ENCODE results near the gene TMEM266. TPM values are rescaled to one million over a fixed set of nuclear protein-coding genes. Genes with fewer than 3 reads are reported as not detected.
"Not testable (repeated sequence)": the region's sequence is repeated elsewhere in the genome, so short reads cannot be mapped to it uniquely, and the experiment has no call there.

Gene TMEM266, protein sequence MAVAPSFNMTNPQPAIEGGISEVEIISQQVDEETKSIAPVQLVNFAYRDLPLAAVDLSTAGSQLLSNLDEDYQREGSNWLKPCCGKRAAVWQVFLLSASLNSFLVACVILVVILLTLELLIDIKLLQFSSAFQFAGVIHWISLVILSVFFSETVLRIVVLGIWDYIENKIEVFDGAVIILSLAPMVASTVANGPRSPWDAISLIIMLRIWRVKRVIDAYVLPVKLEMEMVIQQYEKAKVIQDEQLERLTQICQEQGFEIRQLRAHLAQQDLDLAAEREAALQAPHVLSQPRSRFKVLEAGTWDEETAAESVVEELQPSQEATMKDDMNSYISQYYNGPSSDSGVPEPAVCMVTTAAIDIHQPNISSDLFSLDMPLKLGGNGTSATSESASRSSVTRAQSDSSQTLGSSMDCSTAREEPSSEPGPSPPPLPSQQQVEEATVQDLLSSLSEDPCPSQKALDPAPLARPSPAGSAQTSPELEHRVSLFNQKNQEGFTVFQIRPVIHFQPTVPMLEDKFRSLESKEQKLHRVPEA
- total RNA-seq (0.25 TPM), polyA plus RNA-seq (under 1 TPM; 0.08 to 0.22 (median 0.16) TPM)

DNA sequence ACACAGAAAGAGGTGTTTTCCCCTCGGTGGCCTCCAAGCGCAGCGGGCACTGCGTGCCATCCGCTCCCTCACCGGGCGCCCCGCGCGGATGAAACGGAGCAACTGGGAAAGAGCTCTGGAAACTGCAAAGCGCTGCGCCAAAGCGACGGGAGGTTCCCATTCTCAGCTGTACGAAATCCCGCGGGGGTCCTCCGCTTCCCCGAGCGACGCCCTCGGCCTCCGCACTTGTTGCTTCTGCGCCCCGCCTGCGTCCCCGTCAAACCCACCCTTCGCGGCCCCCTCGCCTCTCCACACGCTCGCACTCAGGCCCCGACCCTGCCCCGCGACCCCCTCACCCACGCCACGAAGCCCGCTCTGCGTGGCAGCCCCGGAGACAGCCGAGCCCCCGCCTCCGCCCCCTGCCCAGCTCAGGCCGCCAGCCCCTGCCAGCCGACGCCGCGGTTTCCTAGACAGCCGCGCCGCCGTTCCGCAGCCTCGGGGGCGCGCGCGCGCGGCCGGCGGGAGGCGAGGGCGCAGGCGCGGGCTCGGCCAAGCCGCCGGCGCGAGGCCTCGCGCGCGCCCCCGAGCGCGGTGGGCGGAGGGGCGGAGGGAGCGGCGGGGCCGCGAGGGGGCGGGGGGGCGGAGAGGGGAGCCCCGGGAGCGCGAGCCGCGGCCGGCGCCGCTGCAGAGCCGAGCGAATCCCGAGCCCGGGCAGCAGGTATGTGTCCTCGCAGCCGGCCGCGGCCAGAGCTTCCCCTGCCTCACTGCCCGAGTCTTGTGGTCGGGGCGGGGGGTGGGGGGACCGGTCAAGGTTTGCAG, at the start of gene TMEM266:
Gene TMEM266 (plus strand): TSS at position 666 of the 798 bp plus-strand sequence. CDS start 74,279 bp downstream, outside the sequence.
- H3K36me3 ChIP-seq (ENCODE audit: control insufficient read depth, insufficient read depth, low read length): no peaks in the 10 kb centered on the region
- H3K36me3 Mint-ChIP-seq: no peaks in the 10 kb centered on the region
- peaks cover 0 to 2% (median 0%) of the 10 kb centered on the region in 7 donors for H3K9me3 Mint-ChIP-seq
- H3K27ac Mint-ChIP-seq: no peak within 1 kb of the TSS
- H3K4me1 ChIP-seq (ENCODE audit: control insufficient read depth, insufficient read depth, low read length, poor library complexity, severe bottlenecking): peaks cover 12% of the 10 kb centered on the region
- H3K4me3 ChIP-seq (ENCODE audit: low read depth, low read length): peak within 1 kb of the TSS; percentile 32
- peaks cover 63% of the 10 kb centered on the region for H3K27me3 ChIP-seq (ENCODE audit: control insufficient read depth, insufficient read depth, low read length)
- H3K27me3 Mint-ChIP-seq: peaks cover 79% of the 10 kb centered on the region
- H3K9me3 ChIP-seq (ENCODE audit: control insufficient read depth in 2 of 2, low read length in 2 of 2): no peaks in the 10 kb centered on the region
- H3K4me3 Mint-ChIP-seq: peak within 1 kb of the TSS; percentile 74 to 86 (median 83)
- ATAC-seq (ENCODE audit: low read depth in 2 of 2): no peak
- H3K4me1 Mint-ChIP-seq: peaks cover 0 to 24% (median 16%) of the 10 kb centered on the region in 4 donors
- no peak within 1 kb of the TSS for H3K27ac ChIP-seq (ENCODE audit: insufficient read depth, low read length, poor library complexity, severe bottlenecking)
- no peak for DNase-seq

DNA sequence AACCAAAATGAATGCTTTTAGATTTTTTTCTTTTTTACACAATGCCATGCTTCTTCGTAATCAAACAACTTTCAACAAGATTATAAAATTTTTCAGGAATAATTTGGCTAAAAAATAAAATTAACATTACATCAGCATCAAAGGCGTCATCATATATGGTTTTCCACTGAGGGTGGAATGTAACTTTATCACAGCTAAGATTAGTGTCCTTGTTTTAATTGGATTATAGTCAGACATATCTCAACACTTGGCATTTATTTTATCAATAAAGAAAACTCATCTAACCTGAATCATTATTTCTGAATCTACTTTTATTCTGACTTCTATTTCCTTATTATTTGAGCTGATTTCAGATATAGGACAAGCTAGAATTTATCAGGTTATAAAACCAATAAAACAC, 49.2 kb upstream of the TMEM266 start:
- Histone ChIP-seq H3K36me3 (ENCODE audit: control insufficient read depth, insufficient read depth, low read length) (no peaks in the 10 kb centered on the region), H3K27ac (ENCODE audit: insufficient read depth, low read length, poor library complexity, severe bottlenecking) (no peak overlapping the region), H3K4me1 (ENCODE audit: control insufficient read depth, insufficient read depth, low read length, poor library complexity, severe bottlenecking) (no peaks in the 10 kb centered on the region), H3K27me3 (ENCODE audit: control insufficient read depth, insufficient read depth, low read length) (peaks cover 14% of the 10 kb centered on the region), H3K4me3 (ENCODE audit: low read depth, low read length) (no peak overlapping the region), H3K9me3 (ENCODE audit: control insufficient read depth in 2 of 2, low read length in 2 of 2) (no peaks in the 10 kb centered on the region)
- Mint-ChIP-seq H3K27ac (no peak overlapping the region), H3K9me3 (peaks cover 0 to 13% (median 4%) of the 10 kb centered on the region in 7 donors), H3K4me1 (peaks cover 0 to 5% (median under 1%) of the 10 kb centered on the region in 4 donors), H3K27me3 (peaks cover 31% of the 10 kb centered on the region), H3K4me3 (no peak overlapping the region), H3K36me3 (no peaks in the 10 kb centered on the region)
- ATAC-seq (ENCODE audit: low read depth in 2 of 2): no peak
- no peak for DNase-seq

DNA sequence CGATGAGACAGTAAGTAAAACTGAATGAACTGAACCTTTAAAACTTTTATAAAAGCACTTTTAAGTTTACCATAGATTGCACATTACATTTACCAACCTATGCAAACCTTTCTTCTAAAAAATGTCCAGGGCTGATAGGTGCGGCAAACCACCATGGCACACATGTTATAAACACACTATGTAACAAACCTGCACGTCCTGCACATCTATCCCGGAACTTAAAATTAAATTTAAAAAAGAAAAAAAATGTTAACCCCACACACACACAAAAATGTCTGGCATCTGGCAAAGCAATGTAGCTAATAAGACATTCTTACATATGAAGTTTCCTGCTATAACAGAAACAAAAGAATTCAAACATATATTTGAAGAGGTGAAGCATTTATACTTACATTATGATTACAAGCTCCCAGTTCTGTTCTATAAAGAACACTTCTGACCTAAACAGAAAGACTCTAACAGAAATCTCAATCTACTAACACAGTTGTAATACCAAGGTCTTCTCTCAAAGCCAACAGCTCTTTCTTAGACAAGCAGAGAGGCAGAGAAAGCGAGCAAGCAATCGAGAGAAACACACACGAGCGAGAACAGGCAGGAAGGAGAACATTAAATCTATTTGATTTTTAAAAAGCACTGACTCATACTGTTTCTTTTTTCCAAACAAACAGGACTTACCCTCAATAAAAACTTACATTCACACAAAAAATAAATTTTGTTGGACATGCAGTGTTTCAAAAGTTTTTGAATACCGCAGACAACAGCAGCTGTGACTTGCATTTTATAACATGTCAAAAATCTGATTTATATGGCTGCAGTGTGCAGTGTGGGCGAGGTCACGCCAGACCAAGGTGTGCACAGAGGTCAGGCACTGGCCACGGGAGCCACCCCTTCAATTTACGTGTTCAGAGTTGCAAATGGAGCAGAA, 47.9 kb upstream of the TMEM266 start, which contains the start of gene NRG4:
Gene NRG4 (minus strand): TSS at position 798 of the 925 bp plus-strand sequence. CDS start 1,194 bp downstream, outside the sequence.
- no peaks in the 10 kb centered on the region for H3K36me3 ChIP-seq (ENCODE audit: control insufficient read depth, insufficient read depth, low read length)
- ATAC-seq (ENCODE audit: low read depth in 2 of 2): no peak
- no peak within 1 kb of the TSS for H3K4me3 ChIP-seq (ENCODE audit: low read depth, low read length)
- no peaks in the 10 kb centered on the region for H3K9me3 ChIP-seq (ENCODE audit: control insufficient read depth in 2 of 2, low read length in 2 of 2)
- H3K4me1 ChIP-seq (ENCODE audit: control insufficient read depth, insufficient read depth, low read length, poor library complexity, severe bottlenecking): no peaks in the 10 kb centered on the region
- peaks cover 39% of the 10 kb centered on the region for H3K27me3 Mint-ChIP-seq
- H3K27me3 ChIP-seq (ENCODE audit: control insufficient read depth, insufficient read depth, low read length): peaks cover 10% of the 10 kb centered on the region
- H3K4me3 Mint-ChIP-seq: peak within 1 kb of the TSS in 1 of 4 donors; percentile 13
- H3K4me1 Mint-ChIP-seq: peaks cover 0 to 5% (median under 1%) of the 10 kb centered on the region in 4 donors
- H3K27ac ChIP-seq (ENCODE audit: insufficient read depth, low read length, poor library complexity, severe bottlenecking): no peak within 1 kb of the TSS
- DNase-seq: no peak
- peaks cover 0 to 23% (median 4%) of the 10 kb centered on the region in 7 donors for H3K9me3 Mint-ChIP-seq
- H3K27ac Mint-ChIP-seq: no peak within 1 kb of the TSS
- peaks cover 5% of the 10 kb centered on the region for H3K36me3 Mint-ChIP-seq

DNA sequence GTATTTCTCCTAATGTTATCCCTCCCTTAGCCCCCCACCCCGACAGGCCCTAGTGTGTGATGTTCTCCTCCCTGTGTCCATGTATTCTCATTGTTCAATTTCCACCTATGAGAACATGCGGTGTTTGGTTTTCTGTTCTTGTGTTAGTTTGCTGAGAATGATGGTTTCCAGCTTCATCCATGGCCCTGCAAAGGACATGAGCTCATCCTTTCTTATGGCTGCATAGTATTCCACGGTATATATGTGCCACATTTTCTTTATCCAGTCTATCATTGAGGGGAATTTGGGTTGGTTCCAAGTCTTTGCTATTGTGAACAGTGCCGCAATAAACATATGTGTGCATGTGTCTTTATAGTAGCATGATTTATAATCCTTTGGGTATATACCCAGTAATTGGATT, 46.3 kb upstream of the TMEM266 start:
- H3K4me1 ChIP-seq (ENCODE audit: control insufficient read depth, insufficient read depth, low read length, poor library complexity, severe bottlenecking); H3K27ac ChIP-seq (ENCODE audit: insufficient read depth, low read length, poor library complexity, severe bottlenecking); H3K27ac Mint-ChIP-seq; DNase-seq; ATAC-seq (ENCODE audit: low read depth in 2 of 2); H3K4me3 ChIP-seq (ENCODE audit: low read depth, low read length); H3K36me3 ChIP-seq (ENCODE audit: control insufficient read depth, insufficient read depth, low read length); H3K36me3 Mint-ChIP-seq; H3K27me3 ChIP-seq (ENCODE audit: control insufficient read depth, insufficient read depth, low read length); H3K4me1 Mint-ChIP-seq; H3K9me3 ChIP-seq (ENCODE audit: control insufficient read depth in 2 of 2, low read length in 2 of 2); H3K4me3 Mint-ChIP-seq: not testable (repeated sequence)
- Mint-ChIP-seq H3K27me3 (peaks cover 39% of the 10 kb centered on the region), H3K9me3 (peaks cover 0 to 36% (median 6%) of the 10 kb centered on the region in 7 donors)

DNA sequence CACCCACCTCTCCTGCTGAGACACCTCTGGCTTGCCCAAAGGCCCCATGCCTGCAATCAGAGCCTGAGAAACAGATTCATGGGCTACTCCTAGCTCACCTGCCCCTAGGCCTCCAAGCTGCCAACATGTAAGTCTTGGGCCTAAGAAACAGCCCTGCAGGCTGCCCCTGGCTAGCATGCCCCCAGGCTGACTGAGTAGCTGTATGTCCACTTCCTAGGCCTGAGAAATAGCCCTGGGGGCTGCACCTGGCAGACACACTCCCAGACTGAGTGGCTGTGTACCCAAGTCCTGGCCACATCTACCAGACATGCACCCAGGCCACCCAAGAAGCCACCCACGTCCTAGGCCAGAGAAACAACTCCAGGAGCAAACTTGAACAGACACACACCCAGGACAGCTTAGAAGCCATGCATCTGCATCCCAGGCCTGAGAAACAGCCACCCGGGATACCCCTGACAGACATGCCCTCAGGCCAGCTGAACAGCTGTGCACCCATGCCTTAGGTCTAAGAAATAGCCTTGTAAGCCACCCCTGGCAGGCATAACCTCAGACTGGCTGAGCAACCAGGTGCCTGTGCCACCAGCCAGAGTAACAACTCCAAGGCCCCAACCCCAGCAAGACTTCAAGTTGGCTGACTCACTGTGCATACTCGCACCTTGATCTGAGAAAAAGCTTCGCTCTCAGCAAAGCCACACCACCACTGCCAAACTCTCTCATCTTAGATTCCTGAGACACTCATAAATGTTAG, 35.6 kb upstream of the TMEM266 start:
- ATAC-seq (ENCODE audit: low read depth in 2 of 2): no peak
- H3K4me1 ChIP-seq (ENCODE audit: control insufficient read depth, insufficient read depth, low read length, poor library complexity, severe bottlenecking): no peaks in the 10 kb centered on the region
- peaks cover 12 to 13% of the 10 kb centered on the region in 2 experiments for H3K9me3 ChIP-seq (ENCODE audit: control insufficient read depth in 2 of 2, low read length in 2 of 2)
- H3K36me3 ChIP-seq (ENCODE audit: control insufficient read depth, insufficient read depth, low read length): no peaks in the 10 kb centered on the region
- Mint-ChIP-seq H3K4me3 (no peak overlapping the region), H3K27ac (no peak overlapping the region), H3K9me3 (peaks cover 0 to 20% (median 10%) of the 10 kb centered on the region in 7 donors), H3K4me1 (no peaks in the 10 kb centered on the region), H3K36me3 (no peaks in the 10 kb centered on the region), H3K27me3 (peaks cover 25% of the 10 kb centered on the region)
- no peak overlapping the region for H3K4me3 ChIP-seq (ENCODE audit: low read depth, low read length)
- no peak overlapping the region for H3K27ac ChIP-seq (ENCODE audit: insufficient read depth, low read length, poor library complexity, severe bottlenecking)
- no peak for DNase-seq
- peaks cover 22% of the 10 kb centered on the region for H3K27me3 ChIP-seq (ENCODE audit: control insufficient read depth, insufficient read depth, low read length)

DNA sequence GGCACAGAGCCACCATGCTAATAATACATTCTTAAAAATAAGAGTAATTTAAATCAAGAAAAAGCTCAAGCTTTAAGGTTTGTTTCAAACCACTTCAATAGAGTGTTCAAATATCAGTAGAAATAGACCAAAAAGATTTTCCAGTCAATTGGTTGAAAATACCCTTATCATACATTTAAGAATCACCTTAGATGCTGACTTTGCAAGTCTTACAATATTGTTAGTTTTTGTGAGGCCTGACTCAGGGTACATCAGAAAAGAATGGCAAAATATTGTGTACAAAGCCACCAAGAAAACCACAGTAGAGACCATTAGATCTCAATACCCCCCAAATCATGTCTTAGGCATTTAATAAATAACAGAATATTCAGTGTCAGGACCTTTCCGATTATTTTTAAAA, 27.7 kb upstream of the TMEM266 start:
- Mint-ChIP-seq H3K4me1 (no peaks in the 10 kb centered on the region), H3K4me3 (no peak overlapping the region), H3K27me3 (peaks cover 58% of the 10 kb centered on the region), H3K9me3 (peaks cover 0 to 4% (median 1%) of the 10 kb centered on the region in 7 donors), H3K27ac (no peak overlapping the region), H3K36me3 (no peaks in the 10 kb centered on the region)
- Histone ChIP-seq H3K36me3 (ENCODE audit: control insufficient read depth, insufficient read depth, low read length) (no peaks in the 10 kb centered on the region), H3K27ac (ENCODE audit: insufficient read depth, low read length, poor library complexity, severe bottlenecking) (no peak overlapping the region), H3K27me3 (ENCODE audit: control insufficient read depth, insufficient read depth, low read length) (peaks cover 12% of the 10 kb centered on the region), H3K4me1 (ENCODE audit: control insufficient read depth, insufficient read depth, low read length, poor library complexity, severe bottlenecking) (no peaks in the 10 kb centered on the region), H3K4me3 (ENCODE audit: low read depth, low read length) (no peak overlapping the region), H3K9me3 (ENCODE audit: control insufficient read depth in 2 of 2, low read length in 2 of 2) (peaks cover 0 to 2% of the 10 kb centered on the region in 2 experiments)
- ATAC-seq (ENCODE audit: low read depth in 2 of 2): no peak
- DNase-seq: no peak
